DMS53 treated with DMSO at 0.1 percent for 48 hours (cell line): Measurements from ENCODE around the gene SGCB.
"Not testable (repeated sequence)": the region's sequence is repeated elsewhere in the genome, so short reads cannot be mapped to it uniquely, and the experiment has no call there.

Source experiments
- DNase-seq: peaks from one replicate; lab custom pipeline; 2025; ENCODE audit not compliant: unreplicated experiment; lab: John Stamatoyannopoulos, UW

SGCB gene

DNA sequence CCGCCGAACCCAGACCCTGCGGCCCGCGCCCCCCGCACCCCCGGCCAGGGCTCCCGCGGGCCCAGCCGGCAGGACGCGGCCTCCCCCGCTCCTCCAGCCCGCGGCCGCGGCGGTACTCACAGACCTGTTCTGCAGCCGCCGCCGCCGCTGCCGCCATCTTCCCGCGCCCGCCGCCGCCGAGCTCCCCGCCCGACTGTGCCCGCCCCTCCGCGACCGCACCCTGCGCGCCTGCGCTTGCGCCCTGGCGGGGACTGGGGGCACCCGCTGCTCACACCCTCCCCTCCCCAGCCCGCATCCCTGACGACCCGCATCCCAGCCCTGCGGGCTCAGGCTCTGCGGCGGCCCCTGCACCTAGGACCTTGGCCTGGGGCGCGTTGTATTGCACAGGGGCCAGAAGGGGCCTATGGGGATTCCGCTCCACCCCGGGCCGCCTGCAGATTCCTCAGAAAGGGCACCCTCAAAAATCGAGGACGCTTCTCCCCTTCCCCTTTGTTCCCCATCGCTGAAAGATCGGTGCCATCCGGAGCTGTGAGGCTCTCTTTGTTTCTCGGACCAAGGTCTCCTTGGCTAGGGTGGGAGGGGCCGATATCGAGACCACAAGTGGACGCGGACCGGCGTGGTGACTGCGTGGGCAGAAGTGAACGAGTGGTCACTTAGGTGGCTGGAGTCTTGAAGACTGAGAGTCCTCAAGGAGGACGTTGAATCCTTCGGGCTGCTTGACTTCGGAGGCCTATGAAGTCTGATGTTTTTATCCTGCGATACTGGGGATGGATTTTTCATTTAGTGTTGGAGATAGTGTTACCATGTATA, at the start of gene SGCB:
TSS of gene SGCB (minus strand) at position 197 of the 810 bp plus-strand sequence. CDS start at position 157, 40 bp downstream.
- no peak for DNase-seq

DNA sequence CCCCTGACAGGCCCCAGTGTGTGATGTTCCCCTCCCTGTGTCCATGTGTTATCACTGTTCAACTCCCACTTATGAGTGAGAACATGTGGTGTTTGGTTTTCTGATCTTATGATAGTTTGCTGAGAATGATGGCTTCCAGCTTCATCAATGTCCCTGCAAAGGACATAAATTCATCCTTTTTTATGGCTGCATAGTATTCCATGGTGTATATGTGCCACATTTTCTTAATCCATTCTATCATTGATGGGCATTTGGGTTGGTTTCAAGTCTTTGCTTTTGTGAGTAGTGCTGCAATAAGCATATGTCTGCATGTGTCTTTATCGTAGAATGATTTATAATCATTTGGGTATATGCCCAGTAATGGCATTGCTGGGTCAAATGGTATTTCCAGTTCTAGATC, 48.3 kb upstream of the SGCB start:
- DNase-seq, result not testable (repeated sequence)

GRCh38 chr4:52081216-52081615, 43.1 kb upstream of the SGCB start:
- DNase-seq, result no peak

DNA sequence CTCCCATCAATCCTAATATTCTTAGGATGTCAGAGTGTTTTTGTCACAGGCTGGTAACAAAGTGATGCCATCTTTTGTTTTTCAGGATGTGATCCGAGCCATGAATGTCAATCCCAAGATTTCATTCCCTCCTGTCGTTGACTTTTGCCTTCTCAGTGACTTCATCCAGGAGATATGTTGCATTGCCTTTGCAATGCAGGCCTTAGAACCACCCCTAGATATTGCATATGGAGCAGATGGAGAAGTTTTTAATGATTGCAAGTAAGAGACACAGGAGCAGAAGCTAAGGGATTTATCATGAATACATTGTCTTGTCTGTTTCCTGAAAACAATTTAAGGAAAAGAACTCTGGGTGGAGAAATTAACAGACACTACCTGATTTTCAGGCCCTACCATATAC, 41.6 kb upstream of the SGCB start:
- no peak for DNase-seq

DNA sequence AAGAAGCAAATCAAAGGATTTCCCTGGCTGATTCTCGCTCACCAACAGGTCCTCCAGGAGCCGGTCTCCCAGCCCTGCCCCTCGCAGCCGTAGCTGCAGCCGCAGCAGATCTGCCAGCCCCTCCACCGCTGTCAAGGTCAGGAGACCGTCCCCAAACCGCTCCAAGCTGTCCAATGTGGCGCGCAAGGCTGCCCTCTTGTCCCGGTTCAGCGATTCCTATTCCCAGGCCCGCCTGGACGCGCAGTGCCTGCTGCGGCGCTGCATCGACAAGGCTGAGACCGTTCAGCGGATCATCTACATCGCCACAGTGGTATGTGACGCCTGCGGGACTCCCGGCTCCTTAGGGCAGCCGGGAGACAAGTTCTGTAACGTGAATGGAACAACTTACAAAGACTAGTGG, 38.6 kb upstream of the SGCB start:
- no peak for DNase-seq

DNA sequence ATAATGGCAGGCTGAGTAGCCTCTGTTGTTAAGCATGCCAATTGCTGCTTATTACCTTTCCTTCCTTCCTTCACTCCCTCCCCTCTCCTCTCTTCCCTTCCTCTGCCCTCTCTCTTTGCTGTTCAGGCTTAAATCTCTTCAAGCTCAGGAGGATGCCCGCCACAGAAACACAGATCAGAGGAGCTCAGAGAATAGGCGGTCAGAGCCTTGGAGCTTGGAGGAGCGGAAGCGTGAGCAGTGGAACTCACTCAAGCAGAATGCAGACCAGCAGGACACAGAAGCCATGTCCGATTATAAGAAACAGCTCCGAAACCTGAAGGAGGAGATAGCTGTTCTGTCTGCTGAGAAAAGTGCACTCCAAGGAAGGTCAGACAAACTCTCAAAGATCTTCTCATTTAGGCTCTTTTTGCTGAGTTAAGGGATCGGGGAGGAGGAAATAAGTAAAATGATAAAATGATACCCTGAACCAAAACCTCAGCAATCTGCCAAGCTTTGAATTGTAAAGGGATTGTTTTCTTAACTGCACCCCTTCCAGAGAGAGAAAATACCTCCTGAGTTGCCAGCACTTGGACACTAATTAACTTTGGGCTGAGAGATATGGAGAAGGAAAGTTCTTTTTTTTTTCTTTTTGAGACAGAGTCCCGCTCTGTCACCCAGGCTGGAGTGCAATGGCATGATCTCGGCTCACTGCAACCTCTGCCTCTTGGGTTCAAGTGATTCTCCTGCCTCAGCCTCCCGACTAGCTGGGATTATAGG, 33.9 kb upstream of the SGCB start:
- DNase-seq, result no peak

- DNase-seq, result no peak
Measured at GRCh38 chr4:52069571-52069970, 31.5 kb upstream of the SGCB start.

GRCh38 chr4:52059372-52059771, 21.3 kb upstream of the SGCB start:
- no peak for DNase-seq

- no peak for DNase-seq
Measured at GRCh38 chr4:52058275-52058674, 20.2 kb upstream of the SGCB start.

- no peak for DNase-seq
Measured at GRCh38 chr4:52057196-52057595, 19.1 kb upstream of the SGCB start.

GRCh38 chr4:52054254-52054653, 16.2 kb upstream of the SGCB start:
- DNase-seq, result no peak

DNA sequence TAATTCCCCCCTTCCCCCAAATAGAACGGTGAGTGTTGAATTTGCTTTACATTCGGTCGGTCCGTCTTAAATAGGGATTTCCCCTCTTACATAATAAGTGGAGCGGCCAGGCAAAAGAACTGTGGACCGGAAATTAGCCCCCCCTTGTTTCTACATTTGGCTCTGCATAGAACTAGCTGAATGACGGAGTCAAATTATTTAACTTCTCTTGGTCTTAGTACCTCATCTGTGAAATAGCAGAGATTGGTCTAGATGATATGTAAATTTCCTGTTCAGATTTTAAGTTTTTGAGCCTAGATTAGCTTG, 14.3 kb upstream of the SGCB start:
- no peak for DNase-seq

DNA sequence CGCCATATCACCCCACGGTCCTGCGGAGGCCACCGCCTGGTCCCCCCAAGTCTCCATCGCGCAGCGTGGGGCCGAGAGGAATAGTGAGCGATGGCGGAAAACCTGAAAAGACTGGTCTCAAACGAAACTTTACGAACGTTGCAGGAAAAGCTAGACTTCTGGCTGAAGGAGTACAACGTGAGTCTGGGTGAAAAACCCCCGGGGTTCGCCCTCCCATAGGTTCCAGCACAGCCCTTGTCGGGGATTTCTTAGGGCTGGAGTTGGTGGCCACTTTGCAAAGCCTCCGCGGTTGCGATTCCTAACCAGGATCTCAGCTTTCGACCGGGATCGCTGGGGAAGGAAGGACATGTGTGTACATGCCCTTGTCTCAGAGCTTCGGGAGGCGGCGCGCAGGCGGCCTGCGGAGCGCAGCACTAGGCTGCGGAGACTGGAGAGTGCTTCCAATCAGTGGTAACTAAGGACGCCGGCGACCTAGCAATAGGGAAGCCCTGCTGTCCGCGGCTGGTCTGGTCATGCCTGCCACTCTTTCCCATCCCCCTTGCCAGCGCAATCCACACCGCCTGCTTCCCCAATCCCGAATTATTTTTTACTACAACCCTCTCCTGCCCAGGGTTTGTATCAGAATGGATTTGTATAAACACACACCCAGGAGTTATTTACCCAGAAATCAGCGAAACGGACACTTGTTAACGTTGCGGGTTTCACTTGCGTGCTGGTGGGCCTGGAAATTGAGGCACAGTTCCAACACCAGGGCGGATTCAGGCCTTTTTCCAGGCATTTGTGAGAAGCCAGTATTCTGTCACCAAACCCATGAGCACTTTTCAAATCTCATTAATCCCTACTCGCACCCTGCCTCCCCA, 13.7 kb upstream of the SGCB start:
- peak; percentile 44 for DNase-seq

DNA sequence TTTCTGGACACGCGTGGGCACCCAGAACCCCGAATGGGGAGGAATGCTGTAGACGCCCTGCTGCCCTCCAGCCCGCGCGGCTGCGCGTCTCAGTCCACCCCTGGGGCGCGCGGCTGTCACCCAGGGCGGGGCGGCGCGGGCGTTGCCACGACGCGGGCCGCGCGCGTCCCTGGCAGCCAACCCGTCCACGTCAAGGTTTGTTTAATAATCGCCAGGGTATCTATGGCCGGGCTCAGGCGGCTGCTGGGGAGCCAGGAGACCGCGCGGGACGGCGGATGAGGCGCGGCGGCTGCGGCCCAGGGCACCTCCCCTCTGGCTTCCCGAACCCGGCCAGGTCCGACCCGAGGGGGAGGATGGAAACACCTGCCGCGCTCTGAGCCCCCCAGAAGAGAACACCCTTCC, 13.1 kb upstream of the SGCB start, which contains the start of gene SPATA18:
TSS of gene SPATA18 (plus strand) at position 92 of the 402 bp plus-strand sequence. CDS start 401 bp downstream, outside the sequence.
- DNase-seq, result no peak

DNA sequence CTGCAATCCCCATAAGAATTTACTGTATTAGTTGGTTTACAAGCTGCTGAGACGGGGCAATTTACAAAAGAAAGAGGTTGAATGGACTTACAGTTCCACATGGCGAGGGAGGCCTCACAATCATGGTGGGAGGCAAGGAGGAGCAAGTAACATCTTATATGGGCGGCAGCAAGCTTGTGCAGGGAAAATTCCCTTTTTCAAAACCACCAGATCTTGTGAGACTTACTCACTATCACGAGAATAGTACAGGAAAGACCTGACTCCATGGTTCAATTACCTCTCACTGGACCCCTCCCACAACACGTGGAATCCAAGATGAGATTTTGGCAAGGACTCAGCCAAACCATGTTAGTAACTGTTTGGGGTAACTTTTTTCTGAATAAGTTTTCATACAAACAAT, 11.2 kb upstream of the SGCB start:
- DNase-seq, result no peak

DNA sequence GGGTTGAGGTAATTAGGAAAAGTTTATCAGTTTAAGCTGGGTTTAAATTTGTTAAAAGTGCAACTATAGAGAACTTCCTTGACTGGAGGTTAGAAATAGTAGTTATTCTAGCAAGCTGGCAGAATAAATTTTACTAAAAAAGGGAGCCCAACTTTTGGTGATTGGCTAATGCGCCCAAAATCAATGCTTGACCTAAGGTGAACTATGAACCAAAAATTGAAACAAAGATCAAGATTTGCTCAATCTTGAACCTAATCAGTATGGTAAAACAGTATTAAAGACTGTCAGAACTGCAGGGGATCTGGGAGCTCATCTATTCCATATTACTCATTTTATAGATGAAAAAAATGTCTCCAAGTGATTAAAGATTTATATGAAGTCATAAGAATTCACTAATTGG, 6.9 kb upstream of the SGCB start:
- no peak for DNase-seq

GRCh38 chr4:52037689-52038102, 403 bp downstream of the SGCB start:
- DNase-seq, result no peak

- DNase-seq, result no peak
Measured at GRCh38 chr4:52036886-52037530, 1.1 kb downstream of the SGCB start.

- no peak for DNase-seq
Measured at GRCh38 chr4:52035190-52035589, 2.9 kb downstream of the SGCB start.

DNA sequence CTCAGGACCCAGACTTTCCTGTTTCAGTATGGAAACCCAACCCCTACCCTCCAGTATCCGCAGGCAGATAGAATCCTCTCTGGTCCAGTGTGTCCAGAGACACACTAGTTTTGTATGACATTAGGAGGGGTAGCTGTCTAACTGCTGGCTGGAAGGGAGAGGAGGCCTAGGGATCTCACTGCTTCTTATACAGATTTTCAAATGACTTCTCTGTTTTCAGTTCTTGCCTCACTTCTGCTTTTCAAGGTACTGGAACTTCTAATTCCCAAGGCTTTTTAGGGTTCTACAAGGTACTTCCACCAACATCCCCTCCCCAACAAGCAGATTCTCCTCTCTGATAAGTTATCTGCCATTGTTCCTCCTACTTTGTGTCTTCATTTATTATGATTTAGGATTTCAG, 6.1 kb downstream of the SGCB start:
- no peak for DNase-seq

GRCh38 chr4:52028970-52029369, 9.1 kb downstream of the SGCB start:
- no peak for DNase-seq
